ENCODE data around the gene SLC9A7. TPM values are rescaled to one million over a fixed set of nuclear protein-coding genes. Genes with fewer than 3 reads are reported as not detected.
"Not testable (repeated sequence)": the region's sequence is repeated elsewhere in the genome, so short reads cannot be mapped to it uniquely, and the experiment has no call there.

Gene SLC9A7
- total and polyA plus RNA-seq, 3 donors from 2014 or later = 2.6 to 8.1 (median 7.4) TPM

GRCh38 chrX:46730765-46731164, 28.2 kb downstream of the SLC9A7 start:
- H3K4me3 ChIP-seq = no peak overlapping the region
- DNase-seq = no peak
- H3K4me1 ChIP-seq = no peaks in the 10 kb centered on the region
- no peaks in the 10 kb centered on the region for H3K27me3 ChIP-seq
- H3K9me3 ChIP-seq = no peaks in the 10 kb centered on the region
- no peaks in the 10 kb centered on the region for H3K36me3 ChIP-seq (ENCODE audit: low read depth, missing control alignments)
- no peak overlapping the region for H3K27ac ChIP-seq
- intact Hi-C loops (cut with DNase I; ENCODE audit: low total_unique reads) = no loop called here
- WGBS, 2 donors = 62 to 76% methylated on average over 1 of the region's 1 CpG
- no peak for TF ChIP-seq POLR2A (IDR thresholded peaks at IDR 0.05)
- TF ChIP-seq CTCF (IDR thresholded peaks at IDR 0.05) = no peak

DNA sequence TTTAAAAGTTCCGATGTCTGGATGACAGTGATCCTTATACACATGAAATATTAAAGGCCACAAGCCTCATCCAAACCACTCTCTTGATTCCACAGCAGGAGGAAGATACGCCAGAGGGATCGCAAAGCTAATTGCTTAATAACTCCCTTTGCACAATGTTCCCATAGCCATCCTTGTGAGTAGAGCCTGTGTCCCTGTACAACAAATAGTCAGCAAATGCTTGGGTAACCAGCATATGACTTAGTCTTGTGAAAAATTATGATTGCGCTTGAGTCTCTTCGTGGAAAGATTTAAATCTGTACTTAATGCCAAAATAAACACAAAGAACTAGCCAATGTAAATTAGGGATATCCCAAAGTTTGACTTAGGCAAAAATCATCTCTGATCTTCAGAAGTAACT, 31.5 kb downstream of the SLC9A7 start:
- H3K9me3 ChIP-seq = no peaks in the 10 kb centered on the region
- no peaks in the 10 kb centered on the region for H3K27me3 ChIP-seq
- no peak overlapping the region for H3K27ac ChIP-seq
- no peak overlapping the region for H3K4me3 ChIP-seq
- intact Hi-C loops (cut with DNase I; ENCODE audit: low total_unique reads) = no loop called here
- no peak for DNase-seq
- TF ChIP-seq CTCF (IDR thresholded peaks at IDR 0.05) (no peak), POLR2A (IDR thresholded peaks at IDR 0.05) (no peak)
- 87 to 92% methylated on average over 5 of the region's 5 CpGs for WGBS, 2 donors
- H3K36me3 ChIP-seq (ENCODE audit: low read depth, missing control alignments) = no peaks in the 10 kb centered on the region
- H3K4me1 ChIP-seq = no peaks in the 10 kb centered on the region

GRCh38 chrX:46723569-46723927, 35.4 kb downstream of the SLC9A7 start:
- H3K9me3 ChIP-seq; DNase-seq; H3K27me3 ChIP-seq; H3K4me3 ChIP-seq; H3K36me3 ChIP-seq (ENCODE audit: low read depth, missing control alignments); H3K4me1 ChIP-seq; H3K27ac ChIP-seq; intact Hi-C loops (cut with DNase I; ENCODE audit: low total_unique reads): not testable (repeated sequence)
- WGBS, 2 donors = 89% methylated on average over 3 of the region's 3 CpGs; no CpG with 5 or more reads in 1 of the 2 donors

- WGBS, 2 donors = 91 to 97% methylated on average over 5 to 7 of the region's 7 CpGs
- intact Hi-C loops (cut with DNase I; ENCODE audit: low total_unique reads) = no loop called here
- TF ChIP-seq CTCF (IDR thresholded peaks at IDR 0.05) = no peak
Observed at GRCh38 chrX:46722742-46723568, 36.0 kb downstream of the SLC9A7 start.

GRCh38 chrX:46716796-46717195, 42.1 kb downstream of the SLC9A7 start:
- WGBS, 2 donors = 88 to 96% methylated on average over 3 of the region's 3 CpGs
- no peak for DNase-seq

More at GRCh38 chrX:46722742-46723568, 36.0 kb downstream of the SLC9A7 start:
- Histone ChIP-seq H3K27ac (no peak overlapping the region), H3K36me3 (ENCODE audit: low read depth, missing control alignments) (no peaks in the 10 kb centered on the region), H3K27me3 (no peaks in the 10 kb centered on the region), H3K9me3 (no peaks in the 10 kb centered on the region), H3K4me1 (no peaks in the 10 kb centered on the region), H3K4me3 (no peak overlapping the region)
- no peak for DNase-seq

More at GRCh38 chrX:46716796-46717195, 42.1 kb downstream of the SLC9A7 start:
- no peaks in the 10 kb centered on the region for H3K9me3 ChIP-seq
- H3K27me3 ChIP-seq = no peaks in the 10 kb centered on the region
- no peaks in the 10 kb centered on the region for H3K4me1 ChIP-seq
- H3K4me3 ChIP-seq = no peak overlapping the region
- H3K27ac ChIP-seq = no peak overlapping the region
- TF ChIP-seq CTCF (IDR thresholded peaks at IDR 0.05) (no peak), POLR2A (IDR thresholded peaks at IDR 0.05) (no peak)
- H3K36me3 ChIP-seq (ENCODE audit: low read depth, missing control alignments) = no peaks in the 10 kb centered on the region
- intact Hi-C loops (cut with DNase I; ENCODE audit: low total_unique reads) = no loop called here
